ENCODE data around the gene TMEM179.

Gene TMEM179

GRCh38 chr14:104546591-104547309 is 57.8 kb downstream of the TMEM179 start:
- no peak for DNase-seq

DNA sequence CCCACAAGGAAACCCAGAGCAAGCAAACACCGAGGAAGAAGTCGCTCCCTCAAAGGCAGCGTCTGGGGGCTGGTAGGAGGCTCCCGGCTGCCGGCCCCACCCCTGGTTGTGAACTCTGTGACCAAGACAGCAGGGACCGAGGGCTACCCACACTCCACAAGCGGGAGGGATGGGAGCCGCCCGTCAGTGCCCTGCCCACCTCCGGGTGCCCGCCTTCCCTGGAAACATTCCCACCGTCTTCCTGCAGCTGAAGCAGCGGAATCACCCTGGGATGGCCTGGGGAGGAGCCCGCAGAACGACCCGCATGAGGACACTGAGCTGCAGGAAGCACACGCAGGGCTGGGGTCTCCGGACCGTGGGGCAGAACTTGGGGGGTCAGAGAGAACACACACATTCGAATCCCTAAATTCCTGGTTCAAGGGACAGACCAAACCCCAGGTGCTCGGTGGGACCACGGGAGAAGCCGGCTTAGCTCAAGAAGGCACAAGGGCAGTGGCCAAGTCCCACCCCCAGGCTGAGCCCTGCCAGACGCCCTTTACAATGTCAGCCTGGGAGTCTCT is 58.5 kb downstream of the TMEM179 start:
- peak in 3 of 56 donors; percentile 16 to 55 (median 51) for DNase-seq

- DNase-seq = peak in 43 of 56 donors; percentile 9 to 72 (median 52)
These were observed 59.2 kb downstream of the TMEM179 start for GRCh38 chr14:104545151-104545941.

DNA sequence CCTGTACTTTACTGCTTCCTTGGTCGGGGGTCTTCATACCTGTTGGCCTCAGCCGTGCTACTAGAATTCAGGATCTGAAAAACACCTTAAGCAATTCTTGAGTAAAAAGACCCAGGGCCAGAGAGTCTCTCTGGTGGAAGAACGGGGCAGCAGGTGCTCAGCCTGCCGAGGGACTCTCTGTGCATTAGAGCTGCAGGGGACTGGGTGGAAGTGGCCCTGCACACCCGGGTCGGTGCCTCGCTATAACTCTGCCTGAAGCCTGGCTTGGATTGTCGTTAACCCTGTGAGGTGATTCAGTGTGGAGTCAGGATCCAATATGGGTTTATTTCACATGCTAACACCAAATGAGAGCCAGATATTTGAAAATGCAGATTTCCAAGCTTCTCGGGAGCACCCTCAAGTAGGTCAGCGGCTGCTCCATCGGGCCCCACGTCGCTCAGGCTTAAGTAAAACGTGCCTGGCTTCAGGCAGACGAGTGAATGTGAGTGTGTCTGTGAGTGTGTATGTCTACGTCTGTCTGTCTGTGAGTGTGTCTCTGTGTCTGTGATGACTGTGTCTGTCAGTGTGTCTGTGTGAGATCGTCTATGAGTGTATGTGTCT is 60.1 kb downstream of the TMEM179 start:
- no peak for DNase-seq

- DNase-seq = no peak
These were observed 61.4 kb downstream of the TMEM179 start for GRCh38 chr14:104542871-104543830.

DNA sequence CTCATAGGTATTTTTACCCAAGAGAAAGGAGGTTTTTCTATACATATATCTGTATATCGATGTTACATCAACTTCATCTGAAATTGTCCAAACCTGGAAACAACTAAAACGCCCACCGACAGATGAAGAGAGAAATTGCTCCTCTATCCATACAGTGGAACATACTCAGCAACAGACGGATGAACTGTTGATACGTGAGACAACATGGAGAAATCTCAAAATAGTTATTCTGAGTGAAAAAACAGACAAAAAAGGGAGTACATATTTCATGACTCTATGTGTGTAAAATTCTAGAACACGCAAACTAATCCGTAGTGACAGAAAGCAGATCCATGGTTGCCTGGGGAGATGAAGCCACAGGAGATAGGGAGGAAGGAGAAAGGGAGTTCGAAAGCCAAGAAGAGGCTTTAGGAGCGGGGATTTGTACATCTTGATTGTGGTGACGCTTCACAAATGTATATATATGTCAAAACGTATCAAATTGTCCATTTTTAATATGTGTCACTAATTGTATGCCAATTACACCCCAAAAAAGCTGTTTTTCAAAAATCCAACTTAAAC is 62.6 kb downstream of the TMEM179 start:
- DNase-seq = no peak
